Upper lobe of left lung (tissue), 6 donors: ENCODE measurements around the gene PCSK6. TPM values are rescaled to one million over a fixed set of nuclear protein-coding genes. Genes with fewer than 3 reads are reported as not detected.

Source experiments
- ATAC-seq, 2 donors: fragments of 200-7000 bp; cut with Tn5 transposase; one replicate each; pipeline ENCODE4 v1.9.1; 2022; ENCODE audit warnings: mild to moderate bottlenecking in 2 of 2, moderate library complexity in 2 of 2; ENCODE audit not compliant: low FRiP score in 2 of 2
- DNase-seq, 2 donors: peaks; one replicate each; pipeline ENCODE4 v3.0.0-alpha.2; 2019 to 2020
- H3K27ac ChIP-seq, 4 donors: fragments of 200-600 bp; sonication (generic); one replicate each; pipeline ENCODE4 v1.5.1; 2016 to 2019
- H3K27me3 ChIP-seq, 4 donors: fragments of 200-600 bp; sonication (generic); one replicate each; pipeline ENCODE4 v1.5.1; 2017 to 2019
- H3K36me3 ChIP-seq, 4 donors: fragments of 200-600 bp; sonication (generic); one replicate each; pipeline ENCODE4 v1.5.1; 2016 to 2019
- H3K4me1 ChIP-seq, 4 donors: fragments of 200-600 bp; sonication (generic); one replicate each; pipeline ENCODE4 v1.5.1; 2018 to 2019
- H3K4me3 ChIP-seq, 4 donors: fragments of 200-600 bp; sonication (generic); one replicate each; pipeline ENCODE4 v1.5.1; 2017 to 2019; ENCODE audit warnings: mild to moderate bottlenecking in 2 of 4, moderate library complexity in 1 of 4
- H3K9me3 ChIP-seq, 4 donors: fragments of 200-600 bp; sonication (generic); one replicate each; pipeline ENCODE4 v1.5.1; 2018 to 2019
- EP300 ChIP-seq, 4 donors: sonication (generic); formaldehyde crosslinking; IDR thresholded peaks; one replicate each; pipeline ENCODE4 v1.5.1; 2017; ENCODE audit warnings: antibody characterized with exemption in 4 of 4, control low read depth in 2 of 4
- POLR2A ChIP-seq, 4 donors: fragments of 450-650 bp; IDR thresholded peaks; one replicate each; pipeline ENCODE4 v1.5.1; 2016 to 2017; ENCODE audit warnings: antibody characterized with exemption in 4 of 4, mild to moderate bottlenecking in 2 of 4
- POLR2AphosphoS5 ChIP-seq, 2 donors: sonication (generic); formaldehyde crosslinking; IDR thresholded peaks; one replicate each; pipeline ENCODE4 v1.5.1; 2017; ENCODE audit warnings: antibody characterized with exemption in 2 of 2
- WGBS, 2 donors: methylation state at CpG; one replicate each; pipeline ENCODE4 v1.1.5; 2017 to 2018; 5-methylcytosine and 5-hydroxymethylcytosine counted together
- total RNA-seq, 6 donors: library from RNA; depleted of rRNA in 4 of 6; stranded (reverse); fragments of >200 nt in 4 of 6; gene quantifications; one replicate each; pipeline versions ENCODE4 v1.1.0 to v1.2.1, GENCODE V29; 2016 to 2021
- TF ChIP-seq, protein P1 (sequence below), 6 experiments: fragments of 450-650 bp in 4 of 6; fragments of 200-600 bp in 2 of 6; sonication (generic) in 2 of 6; IDR thresholded peaks; one replicate each; pipeline ENCODE4 v1.5.1; 2016 to 2019; ENCODE audit warnings: antibody characterized with exemption in 6 of 6
- donor health status: DM: no; HTN: no; CAD: no; lungs with moderate emphysema.
- donor health status: DM: no; HTN: yes; CAD: no; lungs with severe emphysema.

PCSK6 gene
- total RNA-seq, 6 donors from 2014 or later, result 3.1 to 24.4 (median 5.5) TPM

- peaks cover 0 to 13% (median 9%) of the 10 kb centered on the region in 4 donors for H3K4me1 ChIP-seq
- DNase-seq, result no peak
- no peaks in the 10 kb centered on the region for H3K36me3 ChIP-seq
- H3K9me3 ChIP-seq, result peaks cover 12 to 18% (median 14%) of the 10 kb centered on the region in 4 donors
- WGBS, 2 donors, result 2 to 5% methylated on average over 5 of the region's 5 CpGs
- H3K27me3 ChIP-seq, result no peaks in the 10 kb centered on the region
- H3K27ac ChIP-seq, result no peak overlapping the region
- H3K4me3 ChIP-seq, result no peak overlapping the region
- TF ChIP-seq EP300 (IDR thresholded peaks at IDR 0.05) (no peak), POLR2AphosphoS5 (IDR thresholded peaks at IDR 0.05) (no peak), POLR2A (IDR thresholded peaks at IDR 0.05) (no peak)
- TF ChIP-seq, protein P1, sequence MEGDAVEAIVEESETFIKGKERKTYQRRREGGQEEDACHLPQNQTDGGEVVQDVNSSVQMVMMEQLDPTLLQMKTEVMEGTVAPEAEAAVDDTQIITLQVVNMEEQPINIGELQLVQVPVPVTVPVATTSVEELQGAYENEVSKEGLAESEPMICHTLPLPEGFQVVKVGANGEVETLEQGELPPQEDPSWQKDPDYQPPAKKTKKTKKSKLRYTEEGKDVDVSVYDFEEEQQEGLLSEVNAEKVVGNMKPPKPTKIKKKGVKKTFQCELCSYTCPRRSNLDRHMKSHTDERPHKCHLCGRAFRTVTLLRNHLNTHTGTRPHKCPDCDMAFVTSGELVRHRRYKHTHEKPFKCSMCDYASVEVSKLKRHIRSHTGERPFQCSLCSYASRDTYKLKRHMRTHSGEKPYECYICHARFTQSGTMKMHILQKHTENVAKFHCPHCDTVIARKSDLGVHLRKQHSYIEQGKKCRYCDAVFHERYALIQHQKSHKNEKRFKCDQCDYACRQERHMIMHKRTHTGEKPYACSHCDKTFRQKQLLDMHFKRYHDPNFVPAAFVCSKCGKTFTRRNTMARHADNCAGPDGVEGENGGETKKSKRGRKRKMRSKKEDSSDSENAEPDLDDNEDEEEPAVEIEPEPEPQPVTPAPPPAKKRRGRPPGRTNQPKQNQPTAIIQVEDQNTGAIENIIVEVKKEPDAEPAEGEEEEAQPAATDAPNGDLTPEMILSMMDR (IDR thresholded peaks at IDR 0.05), result no peak
- no peak for ATAC-seq
These were observed 32.1 kb upstream of the PCSK6 start for GRCh38 chr15:101521591-101521990.

GRCh38 chr15:101521069-101521468 lies 31.6 kb upstream of the PCSK6 start:
- Histone ChIP-seq H3K27ac (no peak overlapping the region), H3K27me3 (no peaks in the 10 kb centered on the region), H3K4me3 (no peak overlapping the region), H3K4me1 (peaks cover 0 to 13% (median 9%) of the 10 kb centered on the region in 4 donors), H3K36me3 (no peaks in the 10 kb centered on the region), H3K9me3 (peaks cover 15 to 21% (median 19%) of the 10 kb centered on the region in 4 donors)
- 65 to 69% methylated on average over 3 of the region's 3 CpGs for WGBS, 2 donors
- TF ChIP-seq, protein P1 (IDR thresholded peaks at IDR 0.05), result no peak
- TF ChIP-seq POLR2AphosphoS5 (IDR thresholded peaks at IDR 0.05) (no peak), POLR2A (IDR thresholded peaks at IDR 0.05) (no peak), EP300 (IDR thresholded peaks at IDR 0.05) (no peak)
- ATAC-seq (no peak), DNase-seq (no peak)

DNA sequence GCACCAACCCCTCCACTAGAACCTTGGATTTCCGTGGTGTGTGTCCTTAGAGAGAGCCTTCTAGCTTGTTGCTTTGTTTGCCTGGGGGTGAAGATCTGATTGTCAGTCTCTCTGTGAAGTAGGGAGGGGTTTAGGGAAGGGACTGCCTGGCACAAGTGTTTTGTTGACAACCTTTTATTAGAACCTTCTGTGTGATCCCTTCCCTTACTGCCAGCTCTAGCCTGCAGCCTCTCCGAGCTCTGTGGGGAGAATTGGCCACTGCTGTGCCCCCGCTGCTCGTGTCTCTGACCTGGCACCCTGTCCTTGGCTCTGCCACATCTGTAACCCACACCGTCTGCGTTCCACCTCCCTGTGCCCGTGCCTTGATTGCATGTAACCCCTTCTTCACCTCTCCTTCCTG lies 30.9 kb upstream of the PCSK6 start:
- no peaks in the 10 kb centered on the region for H3K27me3 ChIP-seq
- TF ChIP-seq EP300 (IDR thresholded peaks at IDR 0.05) (no peak), POLR2AphosphoS5 (IDR thresholded peaks at IDR 0.05) (no peak), POLR2A (IDR thresholded peaks at IDR 0.05) (no peak)
- TF ChIP-seq, protein P1 (IDR thresholded peaks at IDR 0.05), result no peak
- WGBS, 2 donors, result 74 to 76% methylated on average over 6 to 7 of the region's 7 CpGs
- no peak for DNase-seq
- ATAC-seq, result no peak
- peaks cover 0 to 13% (median 9%) of the 10 kb centered on the region in 4 donors for H3K4me1 ChIP-seq
- H3K9me3 ChIP-seq, result peaks cover 21 to 26% (median 23%) of the 10 kb centered on the region in 4 donors
- H3K4me3 ChIP-seq, result no peak overlapping the region
- no peaks in the 10 kb centered on the region for H3K36me3 ChIP-seq
- H3K27ac ChIP-seq, result no peak overlapping the region

DNA sequence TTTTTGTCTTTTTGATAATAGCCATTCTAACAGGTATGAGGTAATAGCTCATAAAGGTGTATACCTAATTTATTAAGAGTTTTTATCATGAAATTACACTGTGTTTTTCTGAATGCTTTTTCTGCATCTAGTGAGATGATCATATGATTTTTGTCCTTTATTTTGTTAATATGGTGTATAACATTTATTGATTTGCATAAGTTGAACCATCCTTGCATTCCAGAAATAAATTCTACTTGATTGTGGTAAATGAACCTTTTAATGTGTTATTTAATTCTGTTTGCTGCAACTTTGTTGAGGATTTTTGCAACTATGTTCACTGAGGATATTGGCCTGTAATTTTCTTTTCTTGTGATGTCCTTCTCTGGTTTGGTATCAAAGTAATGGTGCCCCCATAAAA lies 28.0 kb upstream of the PCSK6 start:
- Histone ChIP-seq H3K4me1 (peaks cover 0 to 13% (median 9%) of the 10 kb centered on the region in 4 donors), H3K27ac (no peak overlapping the region), H3K9me3 (peaks cover 21 to 26% (median 23%) of the 10 kb centered on the region in 4 donors), H3K27me3 (no peaks in the 10 kb centered on the region), H3K4me3 (no peak overlapping the region), H3K36me3 (no peaks in the 10 kb centered on the region)
- no peak for DNase-seq
- ATAC-seq, result no peak
- TF ChIP-seq EP300 (IDR thresholded peaks at IDR 0.05), result no peak
- TF ChIP-seq, protein P1 (IDR thresholded peaks at IDR 0.05), result no peak
- no peak for TF ChIP-seq POLR2AphosphoS5 (IDR thresholded peaks at IDR 0.05)
- TF ChIP-seq POLR2A (IDR thresholded peaks at IDR 0.05), result no peak

- ATAC-seq, result no peak
- Histone ChIP-seq H3K27ac (no peak overlapping the region), H3K27me3 (no peaks in the 10 kb centered on the region), H3K9me3 (peaks cover 21 to 26% (median 23%) of the 10 kb centered on the region in 4 donors), H3K4me3 (no peak overlapping the region), H3K36me3 (no peaks in the 10 kb centered on the region), H3K4me1 (no peaks in the 10 kb centered on the region)
- TF ChIP-seq POLR2A (IDR thresholded peaks at IDR 0.05) (no peak), POLR2AphosphoS5 (IDR thresholded peaks at IDR 0.05) (no peak), EP300 (IDR thresholded peaks at IDR 0.05) (no peak)
- TF ChIP-seq, protein P1 (IDR thresholded peaks at IDR 0.05), result no peak
- WGBS, 2 donors, result 87 to 92% methylated on average over 7 of the region's 7 CpGs
- DNase-seq, result no peak
These were observed 24.8 kb upstream of the PCSK6 start for GRCh38 chr15:101514318-101514717.
